Gastroesophageal sphincter (tissue), 3 donors: Measurements from ENCODE around the gene AP2A2.

Experiments
- EP300 ChIP-seq: sonication (generic); formaldehyde crosslinking; IDR thresholded peaks from one replicate; pipeline ENCODE4 v1.6.1; 2017; ENCODE audit warnings: antibody characterized with exemption, mild to moderate bottlenecking
- TF ChIP-seq, protein P1 (sequence below), 4 experiments: fragments of 200-600 bp in 2 of 4; fragments of 450-650 bp in 2 of 4; sonication (generic) in 1 of 4; IDR thresholded peaks; one replicate each; pipeline ENCODE4 v1.5.1; 2017 to 2019; ENCODE audit warnings: antibody characterized with exemption in 4 of 4, mild to moderate bottlenecking in 2 of 4, moderate library complexity in 2 of 4

GRCh38 chr11:973237-973636 is 47.6 kb downstream of the AP2A2 start:
- no peak for TF ChIP-seq EP300
- TF ChIP-seq, protein P1, sequence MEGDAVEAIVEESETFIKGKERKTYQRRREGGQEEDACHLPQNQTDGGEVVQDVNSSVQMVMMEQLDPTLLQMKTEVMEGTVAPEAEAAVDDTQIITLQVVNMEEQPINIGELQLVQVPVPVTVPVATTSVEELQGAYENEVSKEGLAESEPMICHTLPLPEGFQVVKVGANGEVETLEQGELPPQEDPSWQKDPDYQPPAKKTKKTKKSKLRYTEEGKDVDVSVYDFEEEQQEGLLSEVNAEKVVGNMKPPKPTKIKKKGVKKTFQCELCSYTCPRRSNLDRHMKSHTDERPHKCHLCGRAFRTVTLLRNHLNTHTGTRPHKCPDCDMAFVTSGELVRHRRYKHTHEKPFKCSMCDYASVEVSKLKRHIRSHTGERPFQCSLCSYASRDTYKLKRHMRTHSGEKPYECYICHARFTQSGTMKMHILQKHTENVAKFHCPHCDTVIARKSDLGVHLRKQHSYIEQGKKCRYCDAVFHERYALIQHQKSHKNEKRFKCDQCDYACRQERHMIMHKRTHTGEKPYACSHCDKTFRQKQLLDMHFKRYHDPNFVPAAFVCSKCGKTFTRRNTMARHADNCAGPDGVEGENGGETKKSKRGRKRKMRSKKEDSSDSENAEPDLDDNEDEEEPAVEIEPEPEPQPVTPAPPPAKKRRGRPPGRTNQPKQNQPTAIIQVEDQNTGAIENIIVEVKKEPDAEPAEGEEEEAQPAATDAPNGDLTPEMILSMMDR (IDR thresholded peaks at IDR 0.05): no peak
